Measurements from ENCODE around the gene ROBO1.

DNA sequence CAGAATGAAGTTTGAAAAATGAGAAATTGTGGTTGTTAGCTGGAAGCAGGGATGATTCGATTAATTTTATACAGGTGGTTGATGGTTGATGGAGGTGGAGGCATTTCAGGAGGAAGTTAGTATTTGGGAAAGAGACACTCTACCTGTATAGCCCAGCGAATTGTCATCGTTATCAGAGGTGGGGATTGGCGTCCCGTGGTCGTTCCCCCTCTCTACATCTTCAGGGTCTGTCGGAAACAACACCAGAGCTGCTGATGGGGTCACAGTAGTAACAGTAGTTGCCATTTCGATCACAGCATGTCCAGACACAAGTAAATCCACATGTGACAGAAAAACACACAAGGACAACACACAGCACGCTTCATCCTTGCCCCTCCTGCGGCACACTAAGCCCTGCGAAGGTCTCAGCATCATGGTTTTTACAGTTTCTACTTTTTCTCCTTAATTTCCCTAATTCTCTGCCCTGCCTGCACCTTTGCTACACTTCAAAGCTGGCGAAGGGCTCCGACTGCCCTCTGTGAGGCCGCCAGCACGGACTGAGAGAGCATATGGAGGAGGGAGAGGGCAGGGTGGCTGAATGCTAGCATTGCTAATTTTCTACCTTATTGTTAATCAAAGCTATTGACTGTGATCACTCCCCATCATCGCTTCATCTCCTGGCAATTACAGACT is 642.3 kb downstream of the ROBO1 start:
- TF ChIP-seq, protein P1, sequence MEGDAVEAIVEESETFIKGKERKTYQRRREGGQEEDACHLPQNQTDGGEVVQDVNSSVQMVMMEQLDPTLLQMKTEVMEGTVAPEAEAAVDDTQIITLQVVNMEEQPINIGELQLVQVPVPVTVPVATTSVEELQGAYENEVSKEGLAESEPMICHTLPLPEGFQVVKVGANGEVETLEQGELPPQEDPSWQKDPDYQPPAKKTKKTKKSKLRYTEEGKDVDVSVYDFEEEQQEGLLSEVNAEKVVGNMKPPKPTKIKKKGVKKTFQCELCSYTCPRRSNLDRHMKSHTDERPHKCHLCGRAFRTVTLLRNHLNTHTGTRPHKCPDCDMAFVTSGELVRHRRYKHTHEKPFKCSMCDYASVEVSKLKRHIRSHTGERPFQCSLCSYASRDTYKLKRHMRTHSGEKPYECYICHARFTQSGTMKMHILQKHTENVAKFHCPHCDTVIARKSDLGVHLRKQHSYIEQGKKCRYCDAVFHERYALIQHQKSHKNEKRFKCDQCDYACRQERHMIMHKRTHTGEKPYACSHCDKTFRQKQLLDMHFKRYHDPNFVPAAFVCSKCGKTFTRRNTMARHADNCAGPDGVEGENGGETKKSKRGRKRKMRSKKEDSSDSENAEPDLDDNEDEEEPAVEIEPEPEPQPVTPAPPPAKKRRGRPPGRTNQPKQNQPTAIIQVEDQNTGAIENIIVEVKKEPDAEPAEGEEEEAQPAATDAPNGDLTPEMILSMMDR (IDR thresholded peaks at IDR 0.05): no peak
- TF ChIP-seq POLR2A (IDR thresholded peaks at IDR 0.05): no peak

Measured in thyroid gland (tissue), 4 donors.